GM12878 (cell line): ENCODE data around the gene SNN. TPM values are rescaled to one million over a fixed set of nuclear protein-coding genes. Genes with fewer than 3 reads are reported as not detected.

Source experiments
- ATAC-seq: fragments of 200-7000 bp; cut with Tn5 transposase; 3 replicates; pipeline ENCODE4 v1.9.1; 2020; ENCODE audit warnings: mild to moderate bottlenecking, moderate library complexity
- BruUV-seq: library from RNA; stranded (reverse); fragments of 400-500 nt; replicated peaks from 2 replicates; lab custom pipeline; 2021; lab: Mats Ljungman, UMichigan
- CTCF ChIA-PET: fragments of 300-600 bp; sonication (Branson Sonifier 250); formaldehyde crosslinking; extraction: SDS; loops from one replicate; lab custom pipeline; 2021; ENCODE audit warnings: inconsistent platforms; lab: Yijun Ruan, JAX
- POLR2A ChIA-PET: fragments of 350-600 bp; formaldehyde crosslinking; extraction: SDS; loops from one replicate; lab custom pipeline; 2021; ENCODE audit warnings: inconsistent platforms; lab: Charles Lee
- RAD21 ChIA-PET: fragments of 300-600 bp; sonication (Branson Sonifier 250); formaldehyde crosslinking; loops from one replicate; lab custom pipeline; 2023; ENCODE audit warnings: antibody characterized with exemption; ENCODE audit not compliant: unreplicated experiment; lab: Charles Lee
- SMC1A ChIA-PET: fragments of 300-600 bp; sonication (Branson Sonifier 250); formaldehyde crosslinking; loops from one replicate; lab custom pipeline; 2023; ENCODE audit not compliant: unreplicated experiment, uncharacterized antibody; lab: Charles Lee
- DNase-seq: peaks from one replicate; pipeline ENCODE4 v3.0.0-alpha.2; 2011; ENCODE audit warnings: low read depth, low spot score
- FAIRE-seq: peaks from 3 replicates; lab custom pipeline; 2011; peaks lifted over from hg19 to GRCh38; lab: Jason Lieb, UNC
- H2AFZ ChIP-seq: 2 replicates; pipeline ENCODE4 v1.6.0; 2011; ENCODE audit warnings: low read depth, low read length, control low read depth; ENCODE audit not compliant: control insufficient read depth
- H3K27ac ChIP-seq: 2 replicates; pipeline ENCODE4 v1.5.1; 2011; ENCODE audit warnings: control low read depth; ENCODE audit not compliant: control insufficient read depth, insufficient read depth
- H3K27me3 ChIP-seq, 2 experiments: replicated peaks in 1 of 2; 2 replicates each; pipeline versions ENCODE4 v1.6.0 to v1.6.1; 2011; ENCODE audit warnings: low read length in 1 of 2; ENCODE audit not compliant: control insufficient read depth in 2 of 2, insufficient read depth in 2 of 2
- H3K36me3 ChIP-seq, 2 experiments: 2 replicates each; pipeline ENCODE4 v1.5.1; 2011; ENCODE audit warnings: low read length in 1 of 2; ENCODE audit not compliant: control insufficient read depth in 2 of 2, insufficient read depth in 2 of 2
- H3K4me1 ChIP-seq: 2 replicates; pipeline ENCODE4 v1.6.1; 2011; ENCODE audit warnings: mild to moderate bottlenecking, low read length, moderate library complexity, mixed read lengths; ENCODE audit not compliant: control insufficient read depth, insufficient read depth
- H3K4me2 ChIP-seq: 2 replicates; pipeline ENCODE4 v1.6.0; 2011; ENCODE audit warnings: control low read depth; ENCODE audit not compliant: control insufficient read depth, insufficient read depth
- H3K4me3 ChIP-seq: fragments of 200-600 bp; sonication (generic); 2 replicates; pipeline ENCODE4 v1.5.1; 2016
- H3K79me2 ChIP-seq: 2 replicates; pipeline ENCODE4 v1.6.0; 2011; ENCODE audit warnings: low read length; ENCODE audit not compliant: control insufficient read depth, insufficient read depth
- H3K9ac ChIP-seq: 2 replicates; pipeline ENCODE4 v1.8.0; 2011; ENCODE audit warnings: low read length, control low read depth, mixed read lengths; ENCODE audit not compliant: control insufficient read depth, insufficient read depth
- H3K9me3 ChIP-seq: replicated peaks from 3 replicates; pipeline ENCODE4 v1.5.1; 2011; ENCODE audit warnings: mild to moderate bottlenecking, low read length; ENCODE audit not compliant: control insufficient read depth, insufficient read depth
- H4K20me1 ChIP-seq: 2 replicates; pipeline ENCODE4 v1.6.0; 2011; ENCODE audit not compliant: control insufficient read depth, insufficient read depth
- ETV6 ChIP-seq, 2 experiments: fragments of 450-650 bp in 1 of 2; IDR thresholded peaks in 1 of 2; conservative IDR thresholded peaks in 1 of 2; 2 replicates each; pipeline ENCODE4 v1.6.1; 2014; ENCODE audit warnings: antibody characterized with exemption in 1 of 2, borderline replicate concordance in 1 of 2, low read depth in 1 of 2, mild to moderate bottlenecking in 1 of 2, moderate library complexity in 1 of 2
- MTA2 ChIP-seq: fragments of 450-650 bp; IDR thresholded peaks from 2 replicates; pipeline ENCODE4 v1.6.1; 2016; ENCODE audit warnings: low read depth, mild to moderate bottlenecking, moderate library complexity
- PAX5 ChIP-seq: IDR thresholded peaks from 2 replicates; pipeline ENCODE4 v1.6.1; 2011; ENCODE audit warnings: low read depth, low read length, borderline replicate concordance
- RAD51 ChIP-seq: fragments of 450-650 bp; IDR thresholded peaks from 2 replicates; pipeline ENCODE4 v1.6.1; 2016; ENCODE audit warnings: moderate library complexity, mild to moderate bottlenecking, inconsistent platforms
- TCF12 ChIP-seq: IDR thresholded peaks from 2 replicates; pipeline ENCODE4 v1.6.1; 2011; ENCODE audit warnings: low read depth, mild to moderate bottlenecking, low read length
- ZNF687 ChIP-seq: fragments of 450-650 bp; IDR thresholded peaks from 2 replicates; pipeline ENCODE4 v1.6.1; 2017; ENCODE audit warnings: mild to moderate bottlenecking, moderate library complexity
- WGBS: methylation state at CpG from one replicate; pipeline ENCODE4 v1.1.6; 2016; ENCODE audit warnings: low lambda C conversion rate; ENCODE audit not compliant: insufficient replicate concordance, insufficient coverage; ENCODE audit errors: missing lambda C conversion rate; 5-methylcytosine and 5-hydroxymethylcytosine counted together
- in situ Hi-C: fragments of 300-500 bp; cut with MboI; formaldehyde crosslinking; loops from 9 replicates; pipeline ENCODE4 v1.14.3; 2018; ENCODE audit warnings: mixed read lengths
- intact Hi-C: fragments of 100-400 bp; cut with micrococcal nuclease; formaldehyde crosslinking; loops from one replicate; pipeline ENCODE4 v1.14.2; 2022; ENCODE audit not compliant: unreplicated experiment
- polyA plus RNA-seq, 11 experiments: library from polyadenylated mRNA; depleted of rRNA in 4 of 11; unstranded in 6 of 11; stranded (reverse) in 5 of 11; fragments of >200 nt; fragmentation: Nextera tagmentation in 4 of 11; fragmentation: Illumina TruSeq in 1 of 11; extraction: Ambion mirVana in 4 of 11; extraction: Trizol in 1 of 11; gene quantifications; 1 replicate in 1 of 11; 2 replicates in 10 of 11; pipeline versions ENCODE4 v1.2.1 to v1.2.3, GENCODE V29; 2011 to 2016; ENCODE audit warnings: inconsistent platforms in 2 of 11, missing spikeins in 2 of 11, low read depth in 1 of 11
- total RNA-seq, 4 experiments: library from RNA; depleted of rRNA in 3 of 4; stranded (reverse); fragments of >200 nt in 3 of 4; fragmentation: Illumina TruSeq in 1 of 4; extraction: Trizol in 1 of 4; gene quantifications; 2 replicates each; pipeline versions ENCODE4 v1.2.1 to v1.2.3, GENCODE V29; 2013 to 2021

SNN gene
- total and polyA plus RNA-seq, 10 of the 15 experiments (the other 5 are each of a cell fraction or from before 2014, with no cell fraction given): 2.2 to 43.4 (median 27.8) TPM

GRCh38 chr16:11711662-11712061, 43.4 kb downstream of the SNN start:
- no TSS peak for BruUV-seq
- Histone ChIP-seq H3K4me2 (no peak overlapping the region), H3K4me3 (no peak overlapping the region), H3K4me1 (peaks cover 13% of the 10 kb centered on the region), H3K79me2 (no peaks in the 10 kb centered on the region; the same call in none of the 2 replicates), H4K20me1 (no peaks in the 10 kb centered on the region; the same call in 1 of the 2 replicates), H3K36me3 (peaks cover 16 to 39% of the 10 kb centered on the region in 2 experiments), H3K9me3 (no peaks in the 10 kb centered on the region), H2AFZ (no peak overlapping the region), H3K27ac (no peak overlapping the region), H3K9ac (no peak overlapping the region), H3K27me3 (no peaks in the 10 kb centered on the region)
- RAD21 ChIA-PET: interaction anchor here (0.8 to 1.9 kb wide), 5 partner anchors 22 to 316 kb away, joined by 3 to 4 read pairs (median 3); no protein-coding TSS in a partner anchor
- intact Hi-C loops: no loop called here
- DNase-seq (no peak), ATAC-seq (no peak), FAIRE-seq (no peak)
- POLR2A ChIA-PET: interaction anchor here (0.7 to 2.1 kb wide), 2 partner anchors 31 to 198 kb away, joined by 3 to 4 read pairs; partner anchors contain the start of gene TXNDC11
- TF ChIP-seq MTA2 (no peak), RAD51 (no peak), TCF12 (no peak), ETV6 (conservative IDR thresholded peaks at IDR 0.05 in 1 of 2, IDR thresholded peaks at IDR 0.05 in 1 of 2; ENCODE audit: borderline replicate concordance in 1 of 2, low read depth in 1 of 2) (no peak), ZNF687 (no peak), PAX5 (no peak)
- in situ Hi-C loops: loop anchor here (5.0 kb wide), 1 partner anchor 179 kb away; no protein-coding TSS in a partner anchor
- 86% methylated on average over 4 of the region's 4 CpGs for WGBS
- CTCF ChIA-PET: interaction anchor here (0.8 to 6.7 kb wide), 7 partner anchors 14 to 305 kb away, joined by 3 to 71 read pairs (median 4); no protein-coding TSS in a partner anchor
- SMC1A ChIA-PET: interaction anchor here (0.8 to 2.2 kb wide), 13 partner anchors 9 to 312 kb away, joined by 3 to 13 read pairs (median 3); no protein-coding TSS in a partner anchor
